Activated CD8-positive, alpha-beta memory T cell treated with anti-CD3 and anti-CD28 coated beads, Interleukin-2, amount 10 ng/mL, durations not matched to agents 7 days and 5 days (primary cell): ENCODE results near the gene CD109. TPM values are rescaled to one million over a fixed set of nuclear protein-coding genes. Genes with fewer than 3 reads are reported as not detected.
A peak's percentile ranks its signal among the peaks of the same experiment; 100 is the strongest.
"Not testable (repeated sequence)": the region's sequence is repeated elsewhere in the genome, so short reads cannot be mapped to it uniquely, and the experiment has no call there.

Experiments used
- ATAC-seq: fragments of 150-1000 bp; cut with Tn5 transposase; one replicate; pipeline ENCODE4 v1.10.0; 2021; ENCODE audit warnings: moderate library complexity
- CTCF ChIA-PET: fragments of 350-600 bp; sonication (Branson Sonifier 250); formaldehyde crosslinking; loops from one replicate; lab custom pipeline; 2021; ENCODE audit warnings: antibody characterized with exemption; lab: Charles Lee
- DNase-seq: peaks from one replicate; pipeline ENCODE4 v3.0.0-alpha.2; 2020
- H3K27ac Mint-ChIP-seq: one replicate; pipeline ENCODE4 v1.8.0; 2021; ENCODE audit warnings: mild to moderate bottlenecking, mixed read lengths
- H3K27me3 Mint-ChIP-seq: one replicate; pipeline ENCODE4 v1.8.0; 2021; ENCODE audit warnings: mixed read lengths
- H3K36me3 Mint-ChIP-seq: one replicate; pipeline ENCODE4 v1.8.0; 2021; ENCODE audit warnings: mild to moderate bottlenecking, mixed read lengths
- H3K4me1 Mint-ChIP-seq: one replicate; pipeline ENCODE4 v1.8.0; 2021; ENCODE audit warnings: mixed read lengths
- H3K4me3 Mint-ChIP-seq: one replicate; pipeline ENCODE4 v1.8.0; 2021; ENCODE audit warnings: mild to moderate bottlenecking, moderate library complexity, mixed read lengths
- H3K9me3 Mint-ChIP-seq: one replicate; pipeline ENCODE4 v1.8.0; 2022; ENCODE audit warnings: low read depth, mixed read lengths
- total RNA-seq, 2 experiments: library from RNA; stranded (reverse); gene quantifications; one replicate each; pipeline ENCODE4 v1.2.3, GENCODE V29; 2021

The CD109 gene
- total RNA-seq, 2 experiments from 2014 or later = 1.7 to 11.2 TPM

DNA sequence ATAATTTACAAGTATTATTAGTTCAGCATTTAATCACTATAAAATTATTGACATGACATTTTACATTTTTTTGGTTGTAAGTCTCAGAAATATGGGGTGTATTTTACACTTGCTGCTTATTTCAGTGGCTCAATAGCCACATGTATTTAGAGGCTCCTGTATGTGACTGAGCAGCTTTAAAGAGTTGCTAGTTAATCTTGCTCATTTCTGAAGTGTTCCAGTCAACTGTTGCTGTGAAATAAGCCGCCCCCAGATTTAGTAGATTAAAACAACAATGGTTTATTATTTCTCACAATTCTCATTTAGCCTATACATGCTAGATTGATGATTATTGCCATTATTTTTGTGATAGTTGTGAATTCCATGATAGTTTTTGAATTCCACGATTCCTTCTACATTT lies 23.0 kb downstream of the CD109 start:
- peaks cover 14% of the 10 kb centered on the region for H3K27me3 Mint-ChIP-seq
- DNase-seq = no peak
- CTCF ChIA-PET = interaction anchor here (1.1 kb wide), 1 partner anchor 14 kb away, joined by 3 read pairs; no protein-coding TSS in a partner anchor
- H3K36me3 Mint-ChIP-seq = peaks cover 3% of the 10 kb centered on the region
- peaks cover 20% of the 10 kb centered on the region for H3K4me1 Mint-ChIP-seq
- H3K9me3 Mint-ChIP-seq = no peaks in the 10 kb centered on the region
- ATAC-seq = no peak
- H3K4me3 Mint-ChIP-seq = no peak overlapping the region
- H3K27ac Mint-ChIP-seq = no peak overlapping the region

DNA sequence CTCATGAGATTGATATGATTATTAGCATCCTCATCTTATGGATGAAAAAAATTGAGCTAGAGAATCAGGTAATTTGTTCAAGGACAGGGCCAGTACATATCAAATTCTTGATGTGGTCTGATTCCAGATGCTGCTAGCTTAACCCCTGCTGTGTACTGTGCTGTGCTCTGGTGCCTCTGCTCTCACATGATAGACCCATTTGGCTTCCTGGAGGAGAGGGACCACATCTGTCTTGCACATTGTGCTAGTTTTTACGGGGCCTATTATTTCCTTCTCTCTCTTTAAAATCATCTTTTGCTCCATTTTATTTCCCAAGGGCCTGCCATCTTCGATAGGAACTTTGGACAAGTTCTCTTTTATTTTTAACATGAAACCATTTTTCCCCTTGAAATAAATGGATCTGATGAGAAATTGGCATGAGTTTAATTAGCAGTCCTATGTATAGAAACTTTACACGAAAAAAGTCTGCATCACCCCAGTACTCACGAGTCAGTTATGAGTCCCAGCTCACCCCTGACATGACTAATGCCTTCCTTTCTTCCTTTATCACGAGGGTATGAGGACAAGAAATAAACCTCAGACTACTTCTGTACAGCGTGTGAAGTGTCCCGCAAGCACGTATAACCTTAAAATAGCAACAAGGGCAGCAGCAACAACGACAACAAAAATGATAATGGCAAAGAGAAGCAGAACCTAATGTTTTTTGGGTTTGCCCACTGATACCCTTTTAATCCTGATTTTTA lies 26.5 kb downstream of the CD109 start:
- Mint-ChIP-seq H3K27ac (peak overlapping the region; percentile 60), H3K4me3 (peak overlapping the region; percentile 15), H3K9me3 (no peaks in the 10 kb centered on the region), H3K27me3 (peaks cover 5% of the 10 kb centered on the region), H3K4me1 (peaks cover 20% of the 10 kb centered on the region), H3K36me3 (peaks cover 5% of the 10 kb centered on the region)
- CTCF ChIA-PET = interaction anchor here (1.4 to 3.1 kb wide), 2 partner anchors 11 to 17 kb away, joined by 3 to 12 read pairs; no protein-coding TSS in a partner anchor
- DNase-seq = peak; percentile 58
- ATAC-seq = peak; percentile 93

- H3K4me1 Mint-ChIP-seq = peaks cover 20% of the 10 kb centered on the region
- not testable (repeated sequence) for H3K27ac Mint-ChIP-seq, ATAC-seq, H3K4me3 Mint-ChIP-seq, H3K27me3 Mint-ChIP-seq, H3K36me3 Mint-ChIP-seq, H3K9me3 Mint-ChIP-seq, DNase-seq
- CTCF ChIA-PET = interaction anchor here (3.1 kb wide), 1 partner anchor 10 kb away, joined by 12 read pairs; no protein-coding TSS in a partner anchor
Measured at GRCh38 chr6:73723480-73723879, 27.5 kb downstream of the CD109 start.

DNA sequence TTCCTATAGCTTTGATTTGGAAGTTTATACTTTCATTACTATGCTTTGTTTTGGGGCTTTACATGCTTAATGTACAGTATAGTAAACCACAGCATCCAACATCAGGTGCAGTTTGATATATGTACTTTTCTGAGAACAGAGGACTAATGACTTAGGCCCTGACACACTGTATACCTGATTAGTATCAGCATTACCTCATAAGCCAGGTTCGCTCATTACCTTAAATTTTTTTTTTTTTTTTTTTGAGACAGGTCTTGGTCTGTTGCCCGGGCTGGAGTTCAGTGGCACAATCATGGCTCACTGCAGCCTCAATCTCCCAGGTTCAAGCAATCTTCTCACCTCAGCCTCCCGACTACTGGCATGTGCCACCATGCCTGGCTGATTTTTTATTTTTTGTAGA lies 28.4 kb downstream of the CD109 start:
- DNase-seq = no peak
- no peaks in the 10 kb centered on the region for H3K9me3 Mint-ChIP-seq
- H3K36me3 Mint-ChIP-seq = peaks cover 5% of the 10 kb centered on the region
- peaks cover 3% of the 10 kb centered on the region for H3K27me3 Mint-ChIP-seq
- no peak overlapping the region for H3K4me3 Mint-ChIP-seq
- CTCF ChIA-PET = interaction anchor here (3.1 kb wide), 1 partner anchor 9 kb away, joined by 12 read pairs; no protein-coding TSS in a partner anchor
- peaks cover 25% of the 10 kb centered on the region for H3K4me1 Mint-ChIP-seq
- ATAC-seq = no peak
- H3K27ac Mint-ChIP-seq = no peak overlapping the region

DNA sequence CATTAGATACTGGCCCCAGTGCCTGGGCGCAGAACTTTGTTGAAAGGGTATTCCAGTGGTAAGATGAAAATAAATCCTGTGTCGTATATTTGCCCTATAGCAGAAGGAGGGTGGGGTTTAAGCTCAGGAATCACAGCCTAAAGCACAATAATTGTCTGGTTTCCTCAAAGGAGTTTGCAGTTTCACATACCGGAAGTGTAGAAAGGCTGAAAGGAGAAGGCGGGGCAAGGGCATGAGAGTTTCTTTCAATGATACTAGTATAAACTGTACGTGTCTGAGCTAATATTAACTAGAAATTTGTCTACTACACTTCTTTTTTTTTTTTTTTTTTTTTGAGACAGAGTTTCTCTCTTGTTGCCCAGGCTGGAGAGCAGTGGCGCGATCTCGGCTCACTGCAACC lies 29.2 kb downstream of the CD109 start:
- H3K4me1 Mint-ChIP-seq = peaks cover 25% of the 10 kb centered on the region
- CTCF ChIA-PET = interaction anchor here (0.6 to 2.0 kb wide), 2 partner anchors 36 to 49 kb away, joined by 5 to 6 read pairs; no protein-coding TSS in a partner anchor
- peak; percentile 47 for DNase-seq
- H3K9me3 Mint-ChIP-seq, H3K36me3 Mint-ChIP-seq, H3K27me3 Mint-ChIP-seq: not testable (repeated sequence)
- H3K4me3 Mint-ChIP-seq = peak overlapping the region; percentile 45
- peak overlapping the region; percentile 52 for H3K27ac Mint-ChIP-seq
- ATAC-seq = peak; percentile 69

DNA sequence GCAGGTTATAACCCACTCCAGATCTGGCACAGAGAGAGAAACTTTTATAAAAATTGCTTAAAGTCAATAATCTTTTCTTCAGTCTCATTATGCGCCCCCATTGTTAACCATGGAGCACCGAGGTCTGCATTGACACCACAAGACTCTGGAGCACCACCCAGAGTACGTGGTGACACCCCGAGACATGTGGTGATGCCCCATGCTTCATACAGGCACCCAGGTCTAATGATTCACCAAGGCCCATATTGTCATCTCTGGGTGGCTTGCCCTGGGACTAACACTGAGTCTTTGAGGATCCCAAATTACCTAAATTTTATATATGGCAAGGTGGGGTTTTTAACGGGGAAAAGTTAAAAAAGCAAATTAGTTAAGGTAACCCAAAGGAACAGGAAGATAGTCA lies 31.1 kb downstream of the CD109 start:
- CTCF ChIA-PET = interaction anchor here (2.0 kb wide), 1 partner anchor 51 kb away, joined by 5 read pairs; no protein-coding TSS in a partner anchor
- Mint-ChIP-seq H3K4me1 (peaks cover 23% of the 10 kb centered on the region), H3K4me3 (no peak overlapping the region)

GRCh38 chr6:73728548-73729205 lies 32.7 kb downstream of the CD109 start:
- Mint-ChIP-seq H3K36me3 (peaks cover 1% of the 10 kb centered on the region), H3K9me3 (no peaks in the 10 kb centered on the region), H3K4me1 (peaks cover 12% of the 10 kb centered on the region), H3K27ac (no peak overlapping the region), H3K27me3 (no peaks in the 10 kb centered on the region), H3K4me3 (no peak overlapping the region)
- ATAC-seq = peak; percentile 58
- peak; percentile 68 for DNase-seq
- CTCF ChIA-PET = interaction anchor here (6.7 kb wide), 1 partner anchor 53 kb away, joined by 105 read pairs; no protein-coding TSS in a partner anchor

More for the DNA sequence above, 31.1 kb downstream of the CD109 start:
- no peak overlapping the region for H3K27ac Mint-ChIP-seq
- peaks cover 3% of the 10 kb centered on the region for H3K36me3 Mint-ChIP-seq
- no peaks in the 10 kb centered on the region for H3K27me3 Mint-ChIP-seq
- DNase-seq = no peak
- no peaks in the 10 kb centered on the region for H3K9me3 Mint-ChIP-seq
- no peak for ATAC-seq

DNA sequence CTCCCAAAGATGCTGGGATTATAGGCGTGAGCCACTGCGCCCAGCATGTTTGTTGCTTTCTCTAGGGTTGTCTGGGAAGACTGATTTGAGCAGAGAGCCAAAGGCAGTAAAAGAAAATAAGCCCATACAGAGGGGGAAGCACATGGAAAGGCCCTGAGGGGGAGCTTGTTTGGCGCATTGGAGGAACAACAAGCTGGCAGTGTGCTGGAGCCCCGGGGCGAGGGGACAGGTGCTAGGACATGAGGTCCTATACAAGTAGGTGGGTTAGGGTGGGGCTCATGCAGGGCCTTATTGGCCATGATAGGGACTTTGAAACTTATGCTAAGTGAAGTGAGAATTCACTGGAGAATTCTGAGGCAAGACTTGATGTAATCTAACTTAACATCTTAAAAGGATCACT lies 35.3 kb downstream of the CD109 start:
- no peak for DNase-seq
- peaks cover 8% of the 10 kb centered on the region for H3K4me1 Mint-ChIP-seq

DNA sequence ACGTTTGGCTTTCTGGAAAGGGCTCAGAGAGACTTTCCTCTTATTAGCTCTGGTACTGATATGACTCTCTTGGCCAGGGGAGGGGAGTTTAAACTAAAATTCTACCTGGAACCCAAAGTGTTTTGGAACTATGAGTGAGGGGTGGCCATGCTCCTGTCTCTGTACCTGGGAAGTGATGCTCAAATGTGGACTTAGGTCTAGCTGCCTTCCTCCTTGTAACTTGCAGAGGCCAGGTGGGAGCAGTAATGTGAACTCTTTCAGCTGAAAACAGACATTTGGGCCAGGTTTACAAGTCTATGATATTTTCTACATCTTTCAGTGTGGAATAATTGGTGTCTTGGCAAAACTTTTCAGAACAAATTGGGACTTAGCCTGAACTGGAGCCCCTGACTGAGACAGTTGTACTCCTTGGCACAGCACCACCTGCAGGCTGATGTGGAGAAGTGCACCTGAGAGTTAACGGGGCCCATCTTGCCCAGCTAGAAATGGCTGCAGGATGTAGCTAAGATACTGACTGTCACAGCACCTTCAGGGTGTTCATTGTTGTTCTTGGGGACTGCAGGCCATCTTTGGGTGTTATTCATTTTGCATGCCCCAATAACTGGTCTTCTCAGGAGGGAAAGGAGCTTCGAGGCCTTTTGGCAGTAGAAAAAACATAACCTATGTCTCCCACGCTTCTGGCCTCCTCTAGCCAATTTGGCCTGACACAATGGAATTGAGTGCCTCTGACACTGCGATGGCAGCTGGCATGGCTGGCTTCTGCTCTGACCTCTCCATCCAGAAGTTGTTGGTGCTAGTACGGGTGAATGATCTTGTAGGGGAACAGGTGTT lies 37.1 kb downstream of the CD109 start:
- Mint-ChIP-seq H3K27me3 (no peaks in the 10 kb centered on the region), H3K9me3 (no peaks in the 10 kb centered on the region), H3K4me3 (no peak overlapping the region), H3K27ac (no peak overlapping the region), H3K4me1 (peaks cover 8% of the 10 kb centered on the region), H3K36me3 (no peaks in the 10 kb centered on the region)
- ATAC-seq (peak; percentile 80), DNase-seq (peak; percentile 82)
- CTCF ChIA-PET = interaction anchor here (0.6 to 6.7 kb wide), 31 partner anchors 10 to 1479 kb away, joined by 3 to 105 read pairs (median 5); partner anchors contain the start of gene SLC17A5

More for the DNA sequence above, 35.3 kb downstream of the CD109 start:
- no peaks in the 10 kb centered on the region for H3K36me3 Mint-ChIP-seq
- H3K27ac Mint-ChIP-seq = no peak overlapping the region
- ATAC-seq = no peak
- no peaks in the 10 kb centered on the region for H3K9me3 Mint-ChIP-seq
- CTCF ChIA-PET = interaction anchor here (1.5 to 6.7 kb wide), 4 partner anchors 17 to 1478 kb away, joined by 3 to 105 read pairs (median 13); no protein-coding TSS in a partner anchor
- no peak overlapping the region for H3K4me3 Mint-ChIP-seq
- H3K27me3 Mint-ChIP-seq = no peaks in the 10 kb centered on the region

GRCh38 chr6:73733791-73734190 lies 37.8 kb downstream of the CD109 start:
- no peaks in the 10 kb centered on the region for H3K27me3 Mint-ChIP-seq
- no peak overlapping the region for H3K4me3 Mint-ChIP-seq
- H3K4me1 Mint-ChIP-seq = peaks cover 4% of the 10 kb centered on the region
- H3K27ac Mint-ChIP-seq = no peak overlapping the region
- ATAC-seq (no peak), DNase-seq (no peak)
- H3K9me3 Mint-ChIP-seq = no peaks in the 10 kb centered on the region
- CTCF ChIA-PET = interaction anchor here (0.6 to 6.7 kb wide), 28 partner anchors 10 to 1476 kb away, joined by 3 to 105 read pairs (median 6); partner anchors contain the start of gene SLC17A5
- H3K36me3 Mint-ChIP-seq = no peaks in the 10 kb centered on the region

- Mint-ChIP-seq H3K9me3 (no peaks in the 10 kb centered on the region), H3K4me3 (no peak overlapping the region), H3K4me1 (peaks cover 2% of the 10 kb centered on the region), H3K27me3 (no peaks in the 10 kb centered on the region), H3K27ac (no peak overlapping the region), H3K36me3 (no peaks in the 10 kb centered on the region)
- CTCF ChIA-PET = no interaction called here
- ATAC-seq = no peak
- no peak for DNase-seq
Measured at GRCh38 chr6:73734832-73735453, 38.9 kb downstream of the CD109 start.

- Mint-ChIP-seq H3K4me1 (no peaks in the 10 kb centered on the region), H3K36me3 (no peaks in the 10 kb centered on the region), H3K9me3 (no peaks in the 10 kb centered on the region), H3K27me3 (no peaks in the 10 kb centered on the region), H3K4me3 (no peak overlapping the region), H3K27ac (no peak overlapping the region)
- DNase-seq (no peak), ATAC-seq (no peak)
- CTCF ChIA-PET = interaction anchor here (0.8 to 4.8 kb wide), 12 partner anchors 8 to 1471 kb away, joined by 3 to 50 read pairs (median 3); partner anchors contain the start of gene COL12A1
Measured at GRCh38 chr6:73738367-73739028, 42.5 kb downstream of the CD109 start.
